Nucleus accumbens (tissue), 56 donors: ENCODE measurements around the gene AHCTF1.
A peak's percentile ranks its signal among the peaks of the same experiment; 100 is the strongest.
"Not testable (repeated sequence)": the region's sequence is repeated elsewhere in the genome, so short reads cannot be mapped to it uniquely, and the experiment has no call there.

ENCODE experiments used
- DNase-seq, 56 donors: peaks; one replicate each; lab custom pipeline; 2025; lab: John Stamatoyannopoulos, UW

The AHCTF1 gene

DNA sequence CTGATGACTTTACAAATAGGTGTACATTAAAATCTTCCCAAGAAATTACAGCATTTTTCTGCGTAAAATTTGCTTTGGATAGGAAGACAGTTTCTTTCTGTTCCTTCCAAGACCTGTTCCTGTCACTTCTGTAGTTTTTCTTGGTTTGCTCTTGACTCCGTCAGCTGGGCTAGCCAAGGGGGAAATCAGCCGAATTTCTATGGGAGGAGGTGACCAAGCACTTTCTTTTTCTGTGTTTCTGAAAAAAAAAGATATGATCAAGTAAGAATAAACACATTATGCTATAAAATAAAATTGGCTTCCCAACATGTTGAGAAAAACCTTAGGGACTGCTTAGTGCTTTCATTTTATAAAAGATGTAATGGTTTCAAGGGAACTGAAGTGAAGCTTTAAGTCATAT is 91.0 kb downstream of the AHCTF1 start:
- not testable (repeated sequence) for DNase-seq

DNA sequence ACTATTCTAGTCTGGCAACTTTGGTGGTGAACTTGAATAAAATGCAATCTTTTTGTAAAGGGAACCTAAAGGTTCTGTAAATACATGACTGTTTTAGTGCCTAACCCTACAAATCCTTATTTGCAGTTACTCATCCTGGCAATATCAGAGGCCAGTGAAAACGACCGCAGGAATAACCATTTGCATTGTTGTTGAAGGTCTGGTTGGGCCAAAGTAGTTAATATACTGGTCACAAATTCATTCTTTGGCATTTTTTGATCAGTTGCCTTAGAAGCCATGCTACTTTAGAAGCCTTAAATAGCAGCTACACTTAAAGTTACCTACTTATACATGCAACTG is 93.7 kb downstream of the AHCTF1 start:
- no peak for DNase-seq

DNA sequence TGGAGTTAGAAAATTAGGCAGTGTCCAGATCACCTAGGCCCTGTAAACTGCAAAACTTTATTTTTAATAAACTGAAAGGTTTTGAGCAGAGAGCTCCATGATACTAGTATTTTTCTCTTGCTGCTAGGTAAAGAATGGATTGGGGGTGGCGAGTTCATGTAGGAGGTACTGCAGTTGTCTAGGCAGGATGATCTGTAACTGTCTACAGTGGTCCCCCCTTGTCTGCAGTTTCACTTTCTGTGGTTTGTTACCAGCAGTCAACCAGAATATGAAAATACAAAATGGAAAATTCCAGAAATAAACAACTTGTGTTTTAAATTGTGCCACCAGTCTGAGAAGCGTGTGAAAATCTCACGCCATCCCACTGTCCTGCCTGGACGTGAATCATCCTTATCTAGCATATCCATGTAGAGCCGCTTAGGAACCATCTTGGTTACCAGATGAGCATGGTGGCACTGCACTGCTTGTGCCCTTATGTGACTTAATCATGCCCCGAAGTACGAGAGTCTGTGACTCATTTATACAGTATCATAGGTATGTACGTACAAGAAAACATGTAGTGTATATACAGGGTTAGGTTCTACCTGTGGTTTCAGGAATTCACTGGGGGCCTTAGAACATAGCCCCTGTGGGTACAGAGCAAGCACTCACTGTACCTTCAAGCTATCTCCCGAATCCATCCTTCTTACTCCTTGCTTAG is 94.2 kb downstream of the AHCTF1 start:
- no peak for DNase-seq

DNA sequence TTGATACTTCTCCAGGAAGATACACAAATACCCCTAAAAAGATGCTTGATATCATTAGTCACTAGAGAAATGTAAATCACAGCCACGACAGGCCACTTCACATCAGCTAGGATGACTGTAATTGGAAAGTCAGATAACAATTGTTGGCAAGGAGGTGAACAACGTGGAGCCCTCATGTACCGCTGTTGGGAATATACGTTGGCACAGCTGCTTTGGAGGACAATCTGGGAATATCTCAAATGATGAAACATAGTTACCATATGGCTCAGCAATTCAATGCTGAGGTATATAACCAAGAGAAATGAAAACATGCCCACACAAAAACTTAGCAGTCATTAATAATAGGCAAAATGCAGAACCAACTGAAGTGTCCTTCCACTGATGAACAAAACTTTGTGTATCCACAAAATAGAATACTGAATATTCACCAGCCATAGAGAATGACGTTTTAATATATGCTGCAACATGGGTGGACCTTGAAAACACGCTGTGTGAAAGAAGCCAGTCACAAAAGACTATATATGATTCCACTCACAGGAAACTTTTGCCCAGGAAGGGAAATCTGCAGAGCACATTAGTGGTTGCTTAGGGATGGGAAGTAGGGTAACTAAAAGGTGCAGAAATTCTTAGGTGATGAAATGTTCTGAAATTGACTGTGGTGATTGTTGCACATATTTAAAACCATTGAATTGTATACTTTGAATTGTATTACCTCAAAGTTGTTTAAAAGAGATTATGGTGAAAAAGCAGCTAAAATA is 95.4 kb downstream of the AHCTF1 start:
- DNase-seq: no peak

DNA sequence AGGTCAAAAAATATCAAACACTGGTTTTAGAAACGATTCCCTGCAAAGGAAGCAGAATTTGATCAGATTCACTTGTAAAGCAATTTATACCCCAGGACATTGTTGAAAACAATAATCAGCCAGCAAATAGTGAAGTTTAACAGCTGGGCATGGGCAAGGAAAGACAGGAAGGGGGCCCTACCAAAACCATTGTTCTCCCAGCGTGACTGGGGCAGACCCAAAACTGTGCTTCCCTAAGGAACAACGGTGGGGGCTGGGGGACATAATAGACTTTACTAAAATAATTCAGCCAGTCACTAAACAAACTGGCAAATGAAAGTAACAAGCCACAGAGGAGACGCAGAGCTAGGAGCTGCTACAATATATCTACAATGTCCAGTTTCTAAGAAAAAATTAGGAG is 100.2 kb downstream of the AHCTF1 start:
- no peak for DNase-seq

DNA sequence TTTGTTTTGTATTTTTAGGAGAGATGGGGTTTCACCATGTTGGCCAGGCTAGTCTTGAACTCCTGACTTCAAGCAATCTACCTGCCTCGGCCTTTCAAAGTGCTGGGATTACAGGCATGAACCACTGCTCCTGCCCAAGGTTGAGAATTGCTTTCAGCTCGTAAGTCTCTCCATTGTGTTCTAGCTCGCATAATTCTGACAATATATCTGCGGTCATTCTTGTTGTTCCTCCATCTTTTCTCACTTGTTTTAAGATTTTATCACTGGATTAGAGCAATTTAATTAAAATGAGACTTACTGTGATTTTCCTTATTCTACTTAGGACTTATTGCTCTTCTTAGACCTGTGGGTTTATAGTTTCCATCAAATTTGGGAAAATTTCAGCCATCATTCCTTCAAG is 102.9 kb downstream of the AHCTF1 start:
- DNase-seq: no peak

DNA sequence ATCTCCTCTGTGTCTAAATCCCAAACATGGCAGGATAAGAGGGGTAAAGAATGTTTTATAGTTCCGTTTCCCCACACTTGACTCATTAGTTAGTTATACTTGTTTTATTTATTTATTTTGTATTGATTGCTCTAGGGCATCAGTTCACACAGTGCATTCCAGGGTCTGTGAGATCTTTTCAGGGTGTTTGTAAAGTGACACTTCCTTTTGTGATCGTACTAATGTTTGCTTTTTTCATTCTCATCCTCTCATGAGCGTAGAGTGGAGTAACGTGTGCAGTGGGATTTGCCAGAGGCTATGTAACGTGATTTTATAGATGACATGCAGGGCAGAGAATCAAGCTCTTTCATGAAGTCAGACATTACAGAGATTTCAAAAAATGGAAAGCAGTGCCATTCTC is 104.4 kb downstream of the AHCTF1 start:
- DNase-seq: no peak

DNA sequence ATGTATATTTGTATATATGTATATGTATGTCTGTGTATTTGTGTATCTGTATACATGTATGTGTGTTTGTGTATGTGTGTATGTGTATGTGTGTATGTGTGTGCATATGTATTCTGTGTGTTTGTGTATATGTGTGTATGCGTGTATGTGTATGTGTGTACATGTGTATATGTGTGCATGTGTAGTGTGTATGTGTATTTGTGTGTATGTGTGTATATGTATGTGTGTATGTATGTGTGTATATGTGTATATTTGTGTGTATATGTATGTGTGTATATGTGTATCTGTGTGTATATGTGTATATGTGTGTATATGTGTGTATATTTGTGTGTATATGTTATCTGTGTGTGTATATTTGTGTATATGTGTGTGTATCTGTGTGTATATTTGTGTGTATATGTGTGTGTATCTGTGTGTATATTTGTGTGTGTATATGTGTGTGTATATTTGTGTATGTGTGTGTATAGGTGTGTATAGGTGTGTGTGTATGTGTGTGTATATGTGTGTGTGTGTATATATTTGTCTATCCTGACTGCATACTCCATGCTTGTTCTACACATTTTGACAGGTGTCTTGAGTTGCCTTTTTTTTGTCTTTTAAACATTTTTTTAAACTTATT is 106.1 kb downstream of the AHCTF1 start:
- DNase-seq: no peak

DNA sequence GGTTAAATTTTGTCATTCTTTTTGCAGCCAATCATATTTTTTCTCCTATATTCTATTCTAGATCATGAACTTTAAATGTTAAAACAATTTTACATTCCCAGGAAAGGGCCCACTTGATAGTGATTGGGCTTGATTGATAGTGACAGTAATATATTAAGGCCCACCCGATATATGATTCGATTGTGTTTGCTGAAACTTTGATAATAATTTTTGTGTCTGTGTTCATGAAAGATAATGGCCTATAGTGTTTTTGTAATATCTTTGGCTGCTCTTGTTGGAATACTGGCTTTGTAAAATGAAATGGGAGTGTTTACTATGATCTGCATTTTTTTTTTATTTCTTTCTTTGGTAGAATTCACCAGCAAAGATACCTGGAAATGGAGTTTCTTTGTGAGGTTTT is 107.2 kb downstream of the AHCTF1 start:
- no peak for DNase-seq

DNA sequence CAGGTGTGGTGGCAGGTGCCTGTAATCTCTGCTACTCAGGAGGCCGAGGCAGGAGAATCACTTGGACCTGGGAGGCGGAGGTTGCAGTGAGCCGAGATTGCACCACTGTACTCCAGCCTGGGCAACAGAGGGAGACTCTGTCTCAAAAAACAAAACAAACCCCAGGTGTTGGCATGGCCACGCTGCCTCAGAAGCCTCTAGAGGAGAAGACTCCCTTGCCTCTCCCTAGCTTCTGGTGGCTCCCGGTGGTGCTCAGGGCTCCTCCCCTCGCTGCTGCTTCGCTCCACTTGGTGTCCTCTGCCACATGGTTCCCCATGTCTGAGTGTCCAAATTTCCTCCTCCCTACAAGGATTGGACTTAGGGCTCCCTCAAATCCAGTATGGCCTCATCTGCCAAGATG is 109.6 kb downstream of the AHCTF1 start:
- not testable (repeated sequence) for DNase-seq

DNA sequence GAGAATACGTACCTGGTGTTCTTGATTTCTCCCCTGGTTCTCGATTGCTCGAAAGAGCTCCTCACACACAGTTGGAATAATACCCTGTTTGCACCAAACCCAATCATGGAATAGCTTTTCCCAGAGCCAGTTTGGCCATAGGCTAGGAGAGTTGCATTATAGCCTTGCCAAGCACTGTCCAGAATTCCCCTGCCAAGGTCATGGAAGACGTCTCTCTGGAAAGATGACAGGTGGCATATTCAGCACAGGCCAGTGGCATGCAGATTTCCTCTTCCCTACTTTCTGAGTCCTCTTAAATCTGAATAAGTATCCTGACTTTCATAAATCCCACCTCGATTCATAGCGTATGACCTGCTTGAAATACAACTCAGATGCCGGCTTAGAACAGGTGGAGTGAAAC is 111.1 kb downstream of the AHCTF1 start:
- no peak for DNase-seq

DNA sequence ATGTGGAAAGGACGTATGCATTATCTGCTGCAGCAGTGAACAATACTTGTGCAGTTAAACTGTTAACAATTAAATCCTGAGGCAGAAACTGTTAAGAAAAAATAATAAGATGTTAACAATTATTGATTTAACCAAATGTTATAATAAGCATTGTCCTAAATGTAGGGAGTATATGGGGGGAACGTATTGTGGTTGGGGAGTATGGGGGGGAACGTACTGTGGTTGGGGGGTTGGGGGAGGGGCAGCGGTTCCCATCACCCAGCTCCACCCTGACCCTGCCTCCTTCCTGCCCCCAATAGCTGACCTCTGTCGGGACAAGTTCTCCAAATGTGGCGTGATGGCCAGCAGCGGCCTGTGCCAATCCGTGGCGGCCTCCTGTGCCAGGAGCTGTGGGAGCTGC is 114.0 kb downstream of the AHCTF1 start:
- peak in 15 of 56 donors; percentile 3 to 69 (median 21) for DNase-seq

DNA sequence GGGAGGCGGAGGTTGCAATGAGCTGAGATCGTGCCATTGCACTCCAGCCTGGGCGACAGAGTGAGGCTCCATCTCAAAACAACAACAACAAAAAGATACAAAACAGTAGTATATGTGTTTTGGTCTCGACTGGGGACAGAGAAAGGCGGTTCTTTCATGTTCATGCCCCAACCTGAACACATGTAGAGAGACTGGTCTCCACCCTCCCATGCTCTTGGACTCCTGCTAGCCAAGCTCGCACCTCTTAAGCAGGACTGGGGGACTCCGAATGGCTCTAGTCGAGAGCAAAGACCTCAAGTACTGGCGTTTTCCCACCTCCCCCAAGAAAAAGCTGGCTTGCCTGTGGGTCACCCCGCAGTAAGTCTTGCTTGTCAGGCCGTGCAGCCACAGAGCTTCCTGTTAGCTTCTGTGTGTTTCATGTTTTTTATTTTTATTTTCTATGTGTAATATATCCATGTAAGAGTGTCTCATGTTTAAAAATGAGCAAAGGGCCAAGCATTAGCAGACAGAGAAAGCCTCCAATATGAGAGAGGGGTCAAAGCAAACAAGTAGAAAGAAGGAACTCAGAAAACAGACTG is 116.0 kb downstream of the AHCTF1 start:
- no peak for DNase-seq

DNA sequence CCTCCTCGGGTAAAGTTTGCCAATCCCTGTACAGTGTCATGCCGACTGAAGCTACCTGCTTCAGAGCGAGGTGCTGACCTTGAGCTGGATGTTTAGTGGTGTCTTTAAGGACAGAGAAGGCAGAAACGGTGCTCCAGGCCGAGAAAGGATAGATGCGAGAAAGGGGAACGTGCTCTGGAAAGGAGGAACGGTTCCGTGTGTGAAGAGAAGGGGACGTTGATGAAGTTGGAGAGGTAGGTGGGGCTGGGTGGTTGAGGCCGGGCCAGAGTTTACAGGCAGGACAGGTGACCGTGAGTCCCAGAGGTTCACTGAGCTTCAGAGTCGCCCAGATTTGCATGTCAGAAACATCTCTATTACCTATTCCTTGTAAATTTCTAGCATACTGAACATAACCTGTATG is 116.9 kb downstream of the AHCTF1 start:
- no peak for DNase-seq

DNA sequence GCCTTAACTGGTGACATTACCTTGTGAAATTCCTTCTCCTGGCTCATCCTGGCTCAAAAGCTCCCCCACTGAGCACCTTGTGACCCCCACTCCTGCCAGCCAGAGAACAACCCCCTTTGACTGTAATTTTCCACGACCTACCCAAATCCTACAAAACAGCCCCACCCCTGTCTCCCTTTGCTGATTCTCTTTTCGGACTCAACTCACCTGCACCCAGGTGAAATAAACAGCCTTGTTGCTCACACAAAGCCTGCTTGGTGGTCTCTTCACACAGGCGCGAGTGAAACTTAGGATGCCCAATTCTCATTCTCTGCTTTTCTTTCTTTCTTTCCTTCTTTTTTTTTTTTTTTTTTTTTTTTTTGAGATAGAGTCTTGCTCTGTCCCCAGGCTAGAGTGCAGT is 118.4 kb downstream of the AHCTF1 start:
- DNase-seq: not testable (repeated sequence)

DNA sequence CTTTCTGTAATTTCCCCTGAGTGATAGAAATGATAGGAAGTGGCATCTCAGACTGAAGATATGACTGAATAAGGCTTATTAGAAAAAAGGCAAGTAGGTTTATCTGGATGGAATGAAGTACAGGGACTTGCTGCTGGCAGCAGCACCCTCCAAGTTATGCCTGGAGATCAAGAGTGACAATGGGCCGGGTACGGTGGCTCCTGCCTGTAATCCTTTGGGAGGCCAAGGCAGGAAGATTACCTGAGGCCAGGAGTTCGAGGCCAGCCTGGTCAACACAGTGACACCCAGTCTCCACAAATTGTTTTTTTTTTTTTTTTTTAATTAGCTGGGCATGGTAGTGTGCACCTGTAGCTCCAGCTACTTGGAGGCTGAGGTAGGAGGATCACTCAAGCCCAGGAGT is 119.8 kb downstream of the AHCTF1 start:
- DNase-seq: no peak

DNA sequence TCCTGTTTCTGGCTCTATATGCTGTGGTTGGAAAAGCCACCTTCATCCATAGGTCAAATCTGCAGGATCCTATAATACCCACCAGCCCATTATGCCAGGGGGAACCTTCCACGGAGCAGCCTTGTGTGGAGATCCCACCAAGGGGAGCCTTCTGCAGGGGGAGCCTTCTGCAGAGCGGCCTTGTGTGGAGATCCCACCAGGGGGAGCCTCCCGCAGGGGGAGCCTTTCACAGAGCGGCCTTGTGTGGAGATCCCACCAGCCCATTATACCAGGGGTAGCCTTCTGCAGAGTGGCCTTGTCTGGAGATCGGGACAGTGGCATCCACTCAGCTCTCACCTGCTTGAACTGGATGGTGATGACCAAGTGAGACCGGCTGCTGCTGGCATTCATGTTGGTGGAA is 122.3 kb downstream of the AHCTF1 start:
- DNase-seq: no peak

DNA sequence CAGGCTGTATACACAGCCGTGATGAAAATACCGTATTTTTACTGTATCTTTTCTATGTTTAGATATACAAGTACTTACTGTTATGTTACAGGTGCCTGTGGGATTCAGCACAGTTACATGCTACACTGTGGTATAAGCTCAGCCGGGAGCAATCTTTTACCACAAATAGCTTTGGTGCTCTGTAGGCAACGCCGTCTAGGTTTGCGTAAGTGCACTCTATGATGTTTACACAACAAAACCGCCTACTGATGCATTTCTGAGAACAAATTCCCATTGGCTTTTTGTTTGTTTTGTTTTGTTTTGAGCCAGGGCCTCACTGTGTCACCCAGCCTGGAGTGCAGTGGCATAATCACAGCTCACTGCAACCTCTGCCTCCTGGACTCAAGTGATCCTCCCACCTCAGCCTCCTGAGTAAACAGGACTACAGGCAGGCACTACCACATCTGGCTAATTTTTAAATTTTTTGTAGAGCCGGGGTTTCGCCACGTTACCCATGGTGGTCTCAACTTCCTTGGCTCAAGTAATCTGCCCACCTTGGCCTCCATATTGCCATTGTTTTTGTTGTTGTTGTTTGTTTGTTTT is 126.5 kb downstream of the AHCTF1 start:
- DNase-seq: no peak

DNA sequence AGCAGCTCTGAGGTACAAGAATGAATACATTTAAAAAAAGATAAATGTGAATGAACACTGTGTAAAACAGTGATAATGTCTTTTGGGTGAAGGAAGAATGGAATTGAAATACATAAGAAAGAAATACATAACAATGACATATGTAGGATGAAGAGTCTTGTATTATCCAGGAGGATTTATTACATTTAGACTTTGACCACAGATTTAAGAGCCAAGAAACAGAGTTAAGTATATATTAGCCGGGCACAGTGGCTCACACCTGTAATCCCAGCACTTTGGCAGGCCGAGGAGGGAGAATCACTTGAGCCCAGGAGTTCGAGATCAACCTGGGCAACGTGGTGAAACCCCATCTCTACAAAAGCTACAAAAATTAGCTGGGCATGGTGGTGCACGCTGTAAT is 127.9 kb downstream of the AHCTF1 start:
- DNase-seq: no peak

DNA sequence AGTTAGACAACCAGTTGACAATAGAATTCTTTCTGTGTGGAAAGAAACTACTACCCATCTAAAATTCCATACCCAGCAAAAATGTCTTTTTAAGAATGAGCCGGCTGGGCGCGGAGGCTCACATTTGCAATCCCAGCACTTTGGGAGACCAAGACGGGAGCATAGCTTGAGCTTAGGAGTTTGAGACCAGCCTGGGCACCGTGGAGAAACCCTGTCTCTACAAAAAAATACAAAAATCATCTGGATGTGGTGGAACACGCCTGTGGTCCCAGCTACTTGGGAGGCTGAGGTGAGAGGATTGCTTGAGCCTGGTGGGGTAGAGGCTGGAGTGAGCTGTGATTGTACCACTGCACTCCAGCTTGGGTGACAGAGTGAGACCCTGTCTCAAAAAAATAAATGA is 128.4 kb downstream of the AHCTF1 start:
- no peak for DNase-seq
